ENCODE data around the gene NGLY1. TPM values are rescaled to one million over a fixed set of nuclear protein-coding genes. Genes with fewer than 3 reads are reported as not detected.

NGLY1 gene
- total and polyA plus RNA-seq, 2 of the 8 experiments (the other 6 are each of a cell fraction or from before 2014, with no cell fraction given): 3.1 to 24.8 TPM

DNA sequence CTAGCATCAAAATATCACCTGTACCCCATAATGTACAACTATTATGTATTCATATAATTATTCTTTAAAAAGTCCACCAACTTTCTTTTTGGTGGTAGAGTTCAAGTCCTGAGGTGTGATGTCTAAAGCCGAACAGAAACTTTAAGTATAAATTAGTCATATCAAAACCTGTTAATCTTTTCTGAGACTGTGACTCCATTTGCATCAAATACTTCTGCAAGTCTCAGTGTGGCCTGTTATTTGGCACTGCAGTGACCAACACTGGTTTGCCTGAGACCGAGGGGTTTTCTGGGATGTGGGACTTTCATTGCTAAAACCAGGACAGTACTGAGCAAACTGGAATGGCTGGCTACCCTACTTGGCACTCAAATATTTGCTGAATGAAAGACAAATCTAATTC, 7.3 kb downstream of the NGLY1 start:
- no peaks in the 10 kb centered on the region for H4K20me1 ChIP-seq (replicated peaks in 1 of 2; ENCODE audit: control insufficient read depth in 1 of 2, insufficient read depth in 2 of 2, low read length in 2 of 2)
- peaks cover 0 to 17% (median 10%) of the 10 kb centered on the region in 4 experiments; a peak in 7 of 8 replicates for H3K36me3 ChIP-seq (ENCODE audit: control insufficient read depth in 2 of 4, insufficient read depth in 4 of 4, low read length in 3 of 4)
- no peak overlapping the region for H4K91ac ChIP-seq (replicated peaks; ENCODE audit: insufficient read length, low read length)
- H3K56ac ChIP-seq (replicated peaks; ENCODE audit: insufficient read length, low read depth, low read length): no peak overlapping the region
- H4K5ac ChIP-seq (ENCODE audit: insufficient read length, low read depth, low read length): no peak overlapping the region
- H3K18ac ChIP-seq (ENCODE audit: extremely low read depth, low read length): no peak overlapping the region
- H3K79me1 ChIP-seq (ENCODE audit: low read depth, low read length): no peaks in the 10 kb centered on the region
- POLR2A ChIA-PET (ENCODE audit: partially characterized antibody): interaction anchor here (1.3 kb wide), 1 partner anchor 9 kb away, joined by 3 read pairs; no protein-coding TSS in a partner anchor
- no peak overlapping the region for H3K4me3 ChIP-seq (ENCODE audit: extremely low read depth in 1 of 4, insufficient read depth in 2 of 4, low read depth in 3 of 4, low read length in 4 of 4)
- no peak for FAIRE-seq
- no peak overlapping the region for H3K9ac ChIP-seq (replicated peaks in 1 of 4; ENCODE audit: extremely low read depth in 1 of 4, low read depth in 3 of 4, low read length in 3 of 4)
- 91% methylated on average over 2 of the region's 2 CpGs; no CpG with 5 or more reads in 1 of the 2 experiments for WGBS, 2 experiments (ENCODE audit: extremely low coverage in 1 of 2, insufficient coverage in 1 of 2, insufficient read length in 1 of 2, insufficient replicate concordance in 2 of 2, low coverage in 1 of 2, low lambda C conversion rate in 2 of 2, missing lambda C conversion rate in 1 of 2)
- H2BK5ac ChIP-seq (ENCODE audit: low read depth, low read length): no peak overlapping the region
- H2BK15ac ChIP-seq (ENCODE audit: low read length): no peak overlapping the region
- H3K4me2 ChIP-seq (ENCODE audit: insufficient read depth in 1 of 2, low read depth in 2 of 2, low read length in 2 of 2): no peak overlapping the region
- no peak overlapping the region for H2BK20ac ChIP-seq (ENCODE audit: low read length)
- no peak overlapping the region for H4K8ac ChIP-seq (ENCODE audit: extremely low read depth, insufficient read depth, low read length)
- H3K4ac ChIP-seq (replicated peaks; ENCODE audit: insufficient read length, low read depth, low read length): no peak overlapping the region
- H3K4me1 ChIP-seq (replicated peaks in 1 of 4; ENCODE audit: control insufficient read depth in 3 of 4, insufficient read depth in 4 of 4, low read length in 3 of 4): no peaks in the 10 kb centered on the region
- no peak overlapping the region for H2BK120ac ChIP-seq (replicated peaks; ENCODE audit: low read depth, low read length)
- no peak overlapping the region for H3K23ac ChIP-seq (ENCODE audit: insufficient read length)
- H2AFZ ChIP-seq (ENCODE audit: low read length): no peak overlapping the region
- H3K9me3 ChIP-seq (ENCODE audit: insufficient read depth in 2 of 2, low read depth in 1 of 2, low read length in 1 of 2): no peaks in the 10 kb centered on the region
- no peak overlapping the region for H3K14ac ChIP-seq (ENCODE audit: insufficient read length)
- no peak overlapping the region for H3K27ac ChIP-seq (ENCODE audit: low read depth, low read length)
- no peaks in the 10 kb centered on the region for H3K27me3 ChIP-seq (replicated peaks in 1 of 4; ENCODE audit: control insufficient read depth in 3 of 4, extremely low read depth in 1 of 4, insufficient read depth in 3 of 4, low read length in 3 of 4)
- peaks cover 0 to 14% of the 10 kb centered on the region in 2 experiments; a peak in 2 of 4 replicates for H3K79me2 ChIP-seq (ENCODE audit: control insufficient read depth in 1 of 2, insufficient read depth in 2 of 2, low read length in 2 of 2)
- no peak overlapping the region for H2BK12ac ChIP-seq (ENCODE audit: low read depth, low read length)
- CTCF ChIA-PET (ENCODE audit: partially characterized antibody): no interaction called here
- no peak for DNase-seq (ENCODE audit: low read depth in 1 of 2, low spot score in 2 of 2)
- H2AK5ac ChIP-seq (ENCODE audit: low read depth, low read length): no peak overlapping the region
- no peaks in the 10 kb centered on the region for H3K23me2 ChIP-seq (ENCODE audit: low read depth, low read length)
- TF ChIP-seq YY1 (IDR thresholded peaks at IDR 0.05; ENCODE audit: low read depth, low read length): no peak
